HG02642 (cell line): ENCODE data around the gene CES3.

Experiments used
- ATAC-seq: cut with Tn5 transposase; IDR thresholded peaks from one replicate; pipeline ENCODE4 v1.9.1; 2021; ENCODE audit warnings: mild to moderate bottlenecking; ENCODE audit not compliant: unreplicated experiment, poor library complexity

CES3 gene, protein sequence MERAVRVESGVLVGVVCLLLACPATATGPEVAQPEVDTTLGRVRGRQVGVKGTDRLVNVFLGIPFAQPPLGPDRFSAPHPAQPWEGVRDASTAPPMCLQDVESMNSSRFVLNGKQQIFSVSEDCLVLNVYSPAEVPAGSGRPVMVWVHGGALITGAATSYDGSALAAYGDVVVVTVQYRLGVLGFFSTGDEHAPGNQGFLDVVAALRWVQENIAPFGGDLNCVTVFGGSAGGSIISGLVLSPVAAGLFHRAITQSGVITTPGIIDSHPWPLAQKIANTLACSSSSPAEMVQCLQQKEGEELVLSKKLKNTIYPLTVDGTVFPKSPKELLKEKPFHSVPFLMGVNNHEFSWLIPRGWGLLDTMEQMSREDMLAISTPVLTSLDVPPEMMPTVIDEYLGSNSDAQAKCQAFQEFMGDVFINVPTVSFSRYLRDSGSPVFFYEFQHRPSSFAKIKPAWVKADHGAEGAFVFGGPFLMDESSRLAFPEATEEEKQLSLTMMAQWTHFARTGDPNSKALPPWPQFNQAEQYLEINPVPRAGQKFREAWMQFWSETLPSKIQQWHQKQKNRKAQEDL

DNA sequence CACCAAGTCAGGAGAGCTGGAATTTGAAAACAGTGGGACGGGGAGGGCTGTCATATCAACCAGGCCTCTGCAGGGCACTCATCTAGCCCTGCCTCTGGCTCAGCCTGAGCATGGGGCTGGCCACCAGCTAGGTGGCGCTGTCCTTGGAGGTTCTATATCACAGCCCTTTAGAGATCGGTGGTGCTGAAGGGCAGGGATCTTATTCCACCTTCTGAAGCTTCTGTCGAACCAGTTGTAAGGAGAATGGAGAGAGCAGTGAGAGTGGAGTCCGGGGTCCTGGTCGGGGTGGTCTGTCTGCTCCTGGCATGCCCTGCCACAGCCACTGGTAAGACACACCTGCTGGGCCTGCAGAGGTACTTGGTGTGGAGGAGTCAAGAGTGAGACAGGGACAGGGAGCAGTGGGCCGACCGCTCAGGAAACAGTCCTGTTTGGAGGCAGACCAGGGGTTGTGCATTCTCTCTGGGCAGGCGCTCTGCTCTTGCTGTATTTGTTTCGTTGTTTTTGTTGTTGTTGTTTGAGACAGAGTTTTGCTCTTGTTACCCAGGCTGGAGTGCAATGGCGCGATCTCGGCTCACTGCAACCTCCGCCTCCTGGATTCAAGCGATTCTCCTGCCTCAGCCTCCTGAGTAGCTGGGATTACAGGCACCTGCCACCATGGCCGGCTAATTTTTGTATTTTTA is at the start of gene CES3:
Gene CES3, plus strand, starts transcription at position 202 of the 680 bp plus-strand sequence. Its CDS starts 42 bp downstream, at position 244.
- peak; percentile 79 for ATAC-seq

GRCh38 chr16:66911801-66912200 is 49.3 kb upstream of the CES3 start:
- no peak for ATAC-seq

GRCh38 chr16:66913081-66913480 is 48.0 kb upstream of the CES3 start:
- no peak for ATAC-seq

DNA sequence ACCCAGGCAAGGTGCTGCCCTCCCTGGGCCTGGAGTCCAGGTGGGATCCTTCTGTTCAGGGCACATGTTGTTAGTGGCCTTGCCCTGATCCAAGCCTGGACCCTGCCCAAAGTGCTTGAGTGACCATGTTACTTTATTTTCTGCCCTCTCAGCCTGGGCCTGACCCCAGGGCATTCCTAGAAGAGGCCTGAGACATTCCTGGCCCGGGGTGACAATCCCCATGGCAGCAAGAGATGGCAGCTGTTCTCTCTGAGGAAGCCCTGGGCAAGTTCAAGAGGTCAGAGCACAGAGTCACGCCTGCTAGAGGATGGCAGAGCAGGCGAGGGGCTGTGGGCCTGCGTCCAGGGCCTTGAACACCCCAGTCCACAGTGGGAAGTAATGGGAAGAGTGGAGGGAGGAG is 47.4 kb upstream of the CES3 start:
- no peak for ATAC-seq

DNA sequence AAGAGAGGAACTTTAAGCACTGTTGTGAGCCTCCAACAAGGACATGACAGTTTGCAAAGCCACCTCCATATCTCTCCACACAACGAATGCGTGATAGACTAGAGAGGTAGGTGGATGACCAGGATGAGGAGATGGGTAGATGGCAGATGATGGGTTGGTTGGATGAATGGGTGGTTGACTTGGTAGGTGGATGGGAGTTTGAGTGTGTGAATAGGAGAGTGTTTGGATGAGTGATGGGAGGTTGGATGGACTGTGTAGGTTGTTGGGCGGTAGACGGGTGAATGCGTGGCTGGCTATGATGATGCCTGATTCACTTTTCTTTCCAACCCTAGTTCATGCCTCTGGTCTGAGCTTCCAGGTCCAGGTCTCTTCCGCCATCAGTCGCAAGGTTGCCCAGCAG is 46.5 kb upstream of the CES3 start:
- no peak for ATAC-seq

DNA sequence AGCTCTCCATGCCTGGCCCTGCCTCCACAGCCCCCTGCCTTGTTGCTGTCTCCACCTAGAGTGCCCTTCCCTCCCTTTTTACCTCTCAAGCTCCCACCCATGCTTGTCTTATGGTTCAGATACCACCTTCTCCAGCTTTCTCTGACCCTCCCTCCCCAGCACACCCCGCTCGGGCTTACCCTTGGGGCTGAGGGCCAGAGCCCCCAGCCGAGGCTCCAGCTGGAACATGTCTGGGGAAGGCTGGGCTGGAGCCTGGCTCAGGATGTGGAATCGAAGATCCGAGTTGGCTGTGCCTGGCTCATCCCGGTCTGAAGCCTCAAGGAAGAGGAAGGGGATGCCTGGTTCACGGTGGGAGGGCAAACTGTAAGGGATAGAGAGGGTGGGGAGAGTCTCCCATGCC is 46.0 kb upstream of the CES3 start:
- ATAC-seq: no peak

DNA sequence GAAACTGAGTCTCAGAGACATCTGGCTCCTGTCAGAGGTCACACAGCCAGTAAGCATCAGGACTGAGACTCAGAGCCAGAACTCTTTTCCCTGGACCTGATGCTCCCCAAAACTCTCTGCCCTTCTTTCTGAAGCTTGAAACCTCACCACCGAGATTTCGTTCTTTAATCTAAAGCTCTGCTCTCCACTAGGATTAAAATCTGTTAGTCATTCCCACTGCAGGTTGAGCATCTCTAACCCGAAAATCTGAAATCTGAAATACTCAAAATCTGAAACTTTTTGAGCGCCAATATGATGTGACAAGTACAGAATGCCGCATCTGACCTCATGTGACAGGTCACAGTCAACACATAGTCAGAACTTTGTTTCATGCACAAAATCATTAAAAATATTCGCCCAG is 44.5 kb upstream of the CES3 start:
- no peak for ATAC-seq

DNA sequence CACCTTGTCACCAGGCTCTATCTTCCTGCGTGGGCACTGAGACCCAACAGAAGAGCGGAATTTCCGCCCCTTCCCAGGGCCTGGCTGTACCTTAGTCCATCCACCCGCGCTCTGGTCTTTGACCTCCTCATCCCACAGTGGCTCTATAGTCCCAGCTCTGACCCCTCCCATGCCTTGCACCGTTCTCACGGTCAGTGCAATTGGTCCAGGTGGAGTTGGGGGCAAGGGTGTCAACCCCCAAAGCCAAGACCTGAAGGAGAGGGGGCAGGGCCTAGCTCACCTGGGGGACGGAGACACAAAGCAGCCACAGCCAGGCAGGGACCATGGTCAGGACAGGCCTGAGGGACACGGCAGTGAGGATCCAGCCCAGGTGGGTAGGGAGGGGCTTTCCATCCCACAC is 43.3 kb upstream of the CES3 start:
- no peak for ATAC-seq

- no peak for ATAC-seq
Measured at GRCh38 chr16:66918355-66918754, 42.7 kb upstream of the CES3 start.

GRCh38 chr16:66918803-66919568 is 42.1 kb upstream of the CES3 start, which contains the start of gene CDH16:
Gene CDH16 (minus strand): TSS chr16:66918885. CDS start chr16:66918065, 820 bp downstream.
- no peak for ATAC-seq

DNA sequence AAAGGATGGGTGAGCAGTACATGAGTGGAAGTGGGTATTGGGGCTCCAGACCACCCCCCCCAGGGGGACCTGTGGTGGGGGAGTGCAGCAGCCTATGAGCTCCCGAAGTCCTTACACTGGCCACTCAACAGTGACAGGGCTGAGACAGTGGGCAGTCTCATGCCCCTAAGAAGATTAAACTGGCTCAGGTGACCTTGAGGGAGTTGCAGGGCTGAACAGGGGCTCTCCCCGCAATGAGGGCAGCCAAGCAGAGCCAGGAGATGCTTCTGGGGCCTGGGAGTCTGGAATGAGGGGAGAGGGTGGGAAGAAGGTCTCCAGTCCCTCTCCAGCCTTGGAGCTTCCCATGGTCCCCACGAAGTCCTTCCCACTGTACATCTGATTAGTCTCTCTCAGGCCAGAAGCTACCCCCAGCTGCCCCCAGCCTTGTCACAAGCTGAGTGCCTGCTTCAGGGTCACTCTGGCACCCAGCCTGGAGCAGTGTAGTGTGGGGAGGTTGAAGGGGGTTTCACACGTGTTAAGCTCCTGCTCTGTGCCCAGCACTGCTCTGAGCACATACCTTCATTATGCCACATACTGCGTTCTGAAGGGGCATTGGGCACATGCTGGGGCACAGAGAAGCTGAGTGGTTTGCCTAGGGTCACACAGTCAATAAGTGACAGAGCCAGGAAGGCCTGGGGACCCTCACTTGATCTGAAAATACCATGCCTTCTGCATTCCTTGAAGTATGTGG is 41.3 kb upstream of the CES3 start:
- no peak for ATAC-seq

GRCh38 chr16:66920299-66920590 is 40.8 kb upstream of the CES3 start:
- ATAC-seq: no peak

- ATAC-seq: no peak
Measured at GRCh38 chr16:66920924-66921680, 40.0 kb upstream of the CES3 start.

DNA sequence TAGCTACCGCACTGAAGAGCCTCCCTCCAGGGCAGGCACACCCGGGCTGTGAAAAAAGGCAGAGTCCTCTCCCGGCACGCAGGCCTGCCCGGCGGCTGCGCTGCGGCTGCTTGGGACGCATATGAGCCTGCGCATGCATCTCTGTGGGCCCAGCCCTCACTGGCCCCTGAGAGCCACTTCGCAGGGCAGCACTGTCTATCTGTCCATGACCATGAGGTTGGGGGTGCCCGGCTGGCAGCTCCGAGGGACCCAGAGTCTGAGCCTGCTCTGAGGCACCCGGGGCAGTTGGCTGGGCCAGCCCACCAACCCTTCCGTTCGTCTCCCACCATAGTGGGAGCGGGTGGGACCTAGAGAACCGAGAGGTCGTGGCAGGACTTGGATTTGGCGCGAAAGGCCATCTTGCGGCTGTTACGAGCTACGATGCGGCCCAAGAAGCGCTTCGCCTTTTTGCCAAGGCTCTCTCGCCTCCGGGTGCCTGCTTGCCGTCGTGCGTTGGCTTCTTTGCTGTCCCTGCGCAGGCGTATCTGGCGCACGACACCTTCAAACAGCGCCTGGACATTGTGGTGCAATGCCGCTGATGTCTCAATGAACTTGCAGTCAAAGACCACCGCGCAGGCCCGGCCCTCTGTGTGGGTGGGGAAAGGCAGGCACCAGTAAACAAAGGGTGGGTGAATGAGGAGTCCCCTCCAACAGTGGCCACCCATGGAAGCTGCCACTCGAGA is 39.2 kb upstream of the CES3 start:
- no peak for ATAC-seq

DNA sequence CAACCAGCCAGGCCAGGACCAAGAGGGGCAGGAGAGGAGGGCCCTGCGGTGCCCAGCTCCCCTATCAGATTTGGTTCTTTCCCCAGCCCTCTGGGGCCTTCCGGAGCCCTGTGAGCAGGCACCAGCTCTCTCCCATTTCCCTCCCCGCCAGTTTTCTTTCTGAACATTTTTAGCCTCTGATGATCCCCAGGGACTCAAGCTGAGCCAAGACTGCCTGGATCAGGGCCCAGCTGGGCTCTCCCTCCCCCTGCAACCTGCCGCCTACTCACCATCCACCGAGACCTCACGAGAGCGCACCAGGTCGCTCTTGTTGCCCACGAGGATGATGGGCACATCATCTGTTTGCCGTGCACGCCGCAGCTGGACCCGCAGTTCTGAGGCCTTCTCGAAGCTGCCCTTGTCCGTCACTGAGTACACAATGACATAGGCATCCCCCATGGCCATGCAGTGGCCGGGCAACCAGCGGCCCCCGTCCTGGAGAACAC is 37.8 kb upstream of the CES3 start:
- no peak for ATAC-seq

GRCh38 chr16:66923866-66924265 is 37.2 kb upstream of the CES3 start:
- ATAC-seq: no peak

GRCh38 chr16:66924527-66925321 is 36.3 kb upstream of the CES3 start:
- ATAC-seq: no peak

DNA sequence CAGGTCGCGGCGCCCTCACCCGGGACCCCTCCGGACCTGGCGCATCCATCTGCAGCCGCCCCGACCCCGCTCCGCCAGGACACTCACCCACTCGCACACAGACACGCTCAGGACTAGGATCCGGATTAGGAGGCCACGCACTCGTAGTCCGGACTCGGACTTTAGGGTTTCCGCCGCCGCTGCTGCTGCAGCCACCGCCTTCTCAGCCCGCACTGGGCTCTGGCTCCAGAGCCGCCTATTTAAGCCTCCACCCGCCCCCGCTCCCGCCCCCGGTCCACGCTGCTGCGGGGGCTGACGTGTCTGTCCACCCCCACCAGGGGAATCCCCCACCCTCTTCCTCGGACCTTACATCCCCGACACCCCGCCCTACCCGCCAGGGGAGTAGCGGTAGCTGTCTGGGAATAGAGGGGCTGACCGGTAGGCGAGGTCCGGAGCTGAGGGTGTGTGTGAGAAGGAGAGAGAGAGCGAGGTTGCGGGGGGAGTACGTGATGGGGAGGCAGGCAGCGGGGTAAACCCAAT is 35.7 kb upstream of the CES3 start, which contains the start of gene RRAD:
Gene RRAD, minus strand, starts transcription at position 214 of the 519 bp plus-strand sequence. CDS start 356 bp downstream, outside the sequence.
- no peak for ATAC-seq
